ENCODE measurements around the gene FANCC. TPM values are rescaled to one million over a fixed set of nuclear protein-coding genes. Genes with fewer than 3 reads are reported as not detected.

The FANCC gene
- total and polyA plus RNA-seq, 11 donors, result 2.4 to 6.2 (median 4.2) TPM

- no peak overlapping the region for H3K4me3 ChIP-seq
- no peaks in the 10 kb centered on the region for H3K9me3 ChIP-seq
- H3K36me3 ChIP-seq, result peaks cover 0 to 63% (median 37%) of the 10 kb centered on the region in 9 donors
- 91 to 93% (median 91%) methylated on average over 12 of the region's 12 CpGs for WGBS, 4 donors
- intact Hi-C loops (cut with DNase I), result no loop called here
- ATAC-seq, result no peak
- no peak for TF ChIP-seq POLR2A (IDR thresholded peaks at IDR 0.05)
- no peak overlapping the region for H3K27ac ChIP-seq
- H3K4me1 ChIP-seq, result peaks cover 0 to 32% (median 6%) of the 10 kb centered on the region in 12 donors
- no peaks in the 10 kb centered on the region for H3K27me3 ChIP-seq
- no peak for DNase-seq
Observed at GRCh38 chr9:95112436-95113280, 204.9 kb downstream of the FANCC start.

GRCh38 chr9:95111716-95112115 lies 205.8 kb downstream of the FANCC start:
- 90 to 95% (median 95%) methylated on average over 11 of the region's 11 CpGs for WGBS, 4 donors
- H3K27ac ChIP-seq, result no peak overlapping the region
- TF ChIP-seq POLR2A (IDR thresholded peaks at IDR 0.05) (no peak), CTCF (IDR thresholded peaks at IDR 0.05) (no peak)
- intact Hi-C loops (cut with DNase I), result no loop called here
- H3K9me3 ChIP-seq, result no peaks in the 10 kb centered on the region
- H3K4me1 ChIP-seq, result peaks cover 0 to 25% (median 6%) of the 10 kb centered on the region in 12 donors
- no peaks in the 10 kb centered on the region for H3K27me3 ChIP-seq
- peaks cover 0 to 73% (median 45%) of the 10 kb centered on the region in 9 donors for H3K36me3 ChIP-seq
- DNase-seq (no peak), ATAC-seq (no peak)
- no peak overlapping the region for H3K4me3 ChIP-seq

- H3K9me3 ChIP-seq, result no peaks in the 10 kb centered on the region
- 75 to 89% (median 85%) methylated on average over 14 of the region's 14 CpGs for WGBS, 4 donors
- DNase-seq (no peak), ATAC-seq (peak in 3 of 4 donors; percentile 4 to 6 (median 5))
- TF ChIP-seq CTCF (IDR thresholded peaks at IDR 0.05) (no peak), POLR2A (IDR thresholded peaks at IDR 0.05) (no peak)
- H3K36me3 ChIP-seq, result peaks cover 0 to 78% (median 46%) of the 10 kb centered on the region in 9 donors
- no peaks in the 10 kb centered on the region for H3K27me3 ChIP-seq
- intact Hi-C loops (cut with DNase I), result no loop called here
- H3K27ac ChIP-seq, result no peak overlapping the region
- H3K4me1 ChIP-seq, result peaks cover 0 to 18% (median under 1%) of the 10 kb centered on the region in 12 donors
- H3K4me3 ChIP-seq, result no peak overlapping the region
Observed at GRCh38 chr9:95110921-95111525, 206.5 kb downstream of the FANCC start.

GRCh38 chr9:95109456-95109855 lies 208.1 kb downstream of the FANCC start:
- H3K9me3 ChIP-seq, result no peaks in the 10 kb centered on the region
- H3K4me3 ChIP-seq, result no peak overlapping the region
- peak overlapping the region in 1 of 12 donors; percentile 11 for H3K27ac ChIP-seq
- 85 to 89% (median 88%) methylated on average over 8 of the region's 8 CpGs for whole genome bisulfite sequencing, 4 donors
- TF ChIP-seq CTCF (IDR thresholded peaks at IDR 0.05), result no peak
- TF ChIP-seq POLR2A (IDR thresholded peaks at IDR 0.05), result no peak
- ATAC-seq (no peak), DNase-seq (no peak)
- H3K27me3 ChIP-seq, result no peaks in the 10 kb centered on the region
- intact Hi-C loops (cut with DNase I), result no loop called here
- peaks cover 0 to 79% (median 46%) of the 10 kb centered on the region in 9 donors for H3K36me3 ChIP-seq
- peaks cover 0 to 20% (median 2%) of the 10 kb centered on the region in 12 donors for H3K4me1 ChIP-seq
